ENCODE measurements around the gene MMP14. TPM values are rescaled to one million over a fixed set of nuclear protein-coding genes. Genes with fewer than 3 reads are reported as not detected.

MMP14 gene
- total and polyA plus RNA-seq, 2 of the 13 experiments (the other 11 are each of a cell fraction or from before 2014, with no cell fraction given) = 5.2 to 9.8 TPM

DNA sequence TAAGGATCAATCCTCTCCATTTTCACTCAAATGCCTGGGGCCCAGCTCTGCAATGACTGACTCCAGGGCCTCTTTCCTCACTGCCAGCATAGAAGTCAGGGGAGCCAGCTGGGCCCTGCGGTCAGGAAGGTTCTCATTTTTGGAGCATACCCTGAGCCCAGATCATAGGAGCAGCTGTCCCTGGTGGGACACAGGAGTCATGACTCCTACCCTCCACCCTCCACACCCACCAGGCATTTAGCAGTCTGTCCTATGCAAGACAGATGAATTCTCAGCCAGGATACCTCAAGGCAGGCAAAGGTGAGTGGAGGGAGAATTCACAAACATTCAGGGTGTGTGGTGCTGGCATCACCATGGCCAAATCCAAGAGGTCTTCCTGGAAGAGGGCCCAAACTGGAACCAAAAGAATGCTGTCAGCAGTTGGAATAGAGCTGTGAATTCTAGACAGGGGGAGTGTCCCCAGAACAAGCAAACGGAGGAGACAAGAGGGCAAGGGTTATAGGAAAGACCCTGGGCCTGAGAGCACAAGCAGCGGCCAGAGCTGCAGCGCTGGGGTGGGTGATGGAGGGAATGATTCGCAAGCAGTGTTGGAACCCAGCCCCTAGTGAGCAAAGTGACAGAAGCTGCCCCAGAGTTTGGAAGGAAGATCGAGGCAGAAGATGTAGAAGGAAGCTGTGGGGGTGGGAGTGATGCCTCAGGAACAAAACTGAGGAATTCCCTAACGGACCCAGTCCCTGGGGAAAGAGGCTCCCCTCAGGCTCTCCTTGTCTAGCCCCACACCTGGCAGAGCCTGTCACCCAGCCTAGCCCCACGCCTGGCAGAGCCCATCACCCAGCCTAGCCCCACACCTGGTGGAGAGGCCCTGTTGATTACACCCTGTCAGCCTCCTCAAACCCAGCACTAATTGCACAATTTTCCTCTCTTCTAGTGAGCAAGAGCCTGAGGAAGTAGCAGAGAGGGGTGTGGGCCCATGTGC is 42.2 kb downstream of the MMP14 start (continued):
- TF ChIP-seq MNT (IDR thresholded peaks at IDR 0.05) = no peak
- TF ChIP-seq NFATC3 (CRISPR knock-in tag; IDR thresholded peaks at IDR 0.05) = no peak
- TF ChIP-seq ZNF713 (CRISPR knock-in tag; IDR thresholded peaks at IDR 0.05) = no peak
- no peak for TF ChIP-seq GPBP1L1 (CRISPR knock-in tag; IDR thresholded peaks at IDR 0.05)
- 0 out of 2 replicates have a peak, but pooled peaks have one; percentile 41 for TF ChIP-seq ZNF576 (CRISPR knock-in tag; IDR thresholded peaks at IDR 0.05)
- no peak for TF ChIP-seq SP2 (CRISPR knock-in tag; IDR thresholded peaks at IDR 0.05)
- TF ChIP-seq, protein P1, sequence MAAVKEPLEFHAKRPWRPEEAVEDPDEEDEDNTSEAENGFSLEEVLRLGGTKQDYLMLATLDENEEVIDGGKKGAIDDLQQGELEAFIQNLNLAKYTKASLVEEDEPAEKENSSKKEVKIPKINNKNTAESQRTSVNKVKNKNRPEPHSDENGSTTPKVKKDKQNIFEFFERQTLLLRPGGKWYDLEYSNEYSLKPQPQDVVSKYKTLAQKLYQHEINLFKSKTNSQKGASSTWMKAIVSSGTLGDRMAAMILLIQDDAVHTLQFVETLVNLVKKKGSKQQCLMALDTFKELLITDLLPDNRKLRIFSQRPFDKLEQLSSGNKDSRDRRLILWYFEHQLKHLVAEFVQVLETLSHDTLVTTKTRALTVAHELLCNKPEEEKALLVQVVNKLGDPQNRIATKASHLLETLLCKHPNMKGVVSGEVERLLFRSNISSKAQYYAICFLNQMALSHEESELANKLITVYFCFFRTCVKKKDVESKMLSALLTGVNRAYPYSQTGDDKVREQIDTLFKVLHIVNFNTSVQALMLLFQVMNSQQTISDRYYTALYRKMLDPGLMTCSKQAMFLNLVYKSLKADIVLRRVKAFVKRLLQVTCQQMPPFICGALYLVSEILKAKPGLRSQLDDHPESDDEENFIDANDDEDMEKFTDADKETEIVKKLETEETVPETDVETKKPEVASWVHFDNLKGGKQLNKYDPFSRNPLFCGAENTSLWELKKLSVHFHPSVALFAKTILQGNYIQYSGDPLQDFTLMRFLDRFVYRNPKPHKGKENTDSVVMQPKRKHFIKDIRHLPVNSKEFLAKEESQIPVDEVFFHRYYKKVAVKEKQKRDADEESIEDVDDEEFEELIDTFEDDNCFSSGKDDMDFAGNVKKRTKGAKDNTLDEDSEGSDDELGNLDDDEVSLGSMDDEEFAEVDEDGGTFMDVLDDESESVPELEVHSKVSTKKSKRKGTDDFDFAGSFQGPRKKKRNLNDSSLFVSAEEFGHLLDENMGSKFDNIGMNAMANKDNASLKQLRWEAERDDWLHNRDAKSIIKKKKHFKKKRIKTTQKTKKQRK (IDR thresholded peaks at IDR 0.05; ENCODE audit: low read length) = no peak
- TF ChIP-seq, protein P2, sequence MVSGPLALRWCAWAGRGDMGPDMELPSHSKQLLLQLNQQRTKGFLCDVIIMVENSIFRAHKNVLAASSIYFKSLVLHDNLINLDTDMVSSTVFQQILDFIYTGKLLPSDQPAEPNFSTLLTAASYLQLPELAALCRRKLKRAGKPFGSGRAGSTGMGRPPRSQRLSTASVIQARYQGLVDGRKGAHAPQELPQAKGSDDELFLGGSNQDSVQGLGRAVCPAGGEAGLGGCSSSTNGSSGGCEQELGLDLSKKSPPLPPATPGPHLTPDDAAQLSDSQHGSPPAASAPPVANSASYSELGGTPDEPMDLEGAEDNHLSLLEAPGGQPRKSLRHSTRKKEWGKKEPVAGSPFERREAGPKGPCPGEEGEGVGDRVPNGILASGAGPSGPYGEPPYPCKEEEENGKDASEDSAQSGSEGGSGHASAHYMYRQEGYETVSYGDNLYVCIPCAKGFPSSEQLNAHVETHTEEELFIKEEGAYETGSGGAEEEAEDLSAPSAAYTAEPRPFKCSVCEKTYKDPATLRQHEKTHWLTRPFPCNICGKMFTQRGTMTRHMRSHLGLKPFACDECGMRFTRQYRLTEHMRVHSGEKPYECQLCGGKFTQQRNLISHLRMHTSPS (CRISPR knock-in tag; IDR thresholded peaks at IDR 0.05; ENCODE audit: low read depth) = no peak
- TF ChIP-seq ZNF710 (CRISPR knock-in tag; IDR thresholded peaks at IDR 0.05; ENCODE audit: borderline replicate concordance) = 0 out of 2 replicates have a peak, but pooled peaks have one; percentile 20
- TF ChIP-seq FOXM1 (CRISPR knock-in tag; IDR thresholded peaks at IDR 0.05) = no peak
- TF ChIP-seq YY1 (IDR thresholded peaks at IDR 0.05; ENCODE audit: insufficient read depth, insufficient replicate concordance, low read depth, low read length) = no peak
- no peak for TF ChIP-seq THAP8 (CRISPR knock-in tag; IDR thresholded peaks at IDR 0.05; ENCODE audit: borderline replicate concordance)
- no peak for TF ChIP-seq ZNF484 (CRISPR knock-in tag; IDR thresholded peaks at IDR 0.05; ENCODE audit: borderline replicate concordance, low read depth)
- no peak for TF ChIP-seq ZBTB14 (CRISPR knock-in tag; IDR thresholded peaks at IDR 0.05)
